GM21360 (cell line): ENCODE results near the gene TEPSIN.

Experiments
- ATAC-seq: cut with Tn5 transposase; IDR thresholded peaks from one replicate; pipeline ENCODE4 v1.9.1; 2021; ENCODE audit warnings: mild to moderate bottlenecking, moderate library complexity; ENCODE audit not compliant: unreplicated experiment

The TEPSIN gene

DNA sequence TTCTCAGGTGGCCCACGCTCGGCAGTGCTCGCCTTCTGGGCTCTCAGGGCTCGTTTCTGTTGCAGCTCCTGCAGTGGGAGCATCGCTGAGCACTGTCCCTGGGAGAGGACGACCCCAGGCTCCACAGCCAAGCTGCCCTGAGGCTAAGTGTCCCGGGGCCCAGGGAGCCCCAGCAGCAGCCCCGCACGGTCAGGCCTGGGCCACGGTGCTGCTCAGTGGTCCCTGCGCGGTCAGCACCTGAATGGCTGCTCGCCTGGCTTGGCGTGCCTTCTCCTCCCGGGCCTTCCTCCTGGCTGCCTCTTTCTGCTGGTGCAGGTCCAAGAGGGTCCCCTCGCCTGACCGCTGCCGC is 39.4 kb downstream of the TEPSIN start:
- ATAC-seq: no peak

DNA sequence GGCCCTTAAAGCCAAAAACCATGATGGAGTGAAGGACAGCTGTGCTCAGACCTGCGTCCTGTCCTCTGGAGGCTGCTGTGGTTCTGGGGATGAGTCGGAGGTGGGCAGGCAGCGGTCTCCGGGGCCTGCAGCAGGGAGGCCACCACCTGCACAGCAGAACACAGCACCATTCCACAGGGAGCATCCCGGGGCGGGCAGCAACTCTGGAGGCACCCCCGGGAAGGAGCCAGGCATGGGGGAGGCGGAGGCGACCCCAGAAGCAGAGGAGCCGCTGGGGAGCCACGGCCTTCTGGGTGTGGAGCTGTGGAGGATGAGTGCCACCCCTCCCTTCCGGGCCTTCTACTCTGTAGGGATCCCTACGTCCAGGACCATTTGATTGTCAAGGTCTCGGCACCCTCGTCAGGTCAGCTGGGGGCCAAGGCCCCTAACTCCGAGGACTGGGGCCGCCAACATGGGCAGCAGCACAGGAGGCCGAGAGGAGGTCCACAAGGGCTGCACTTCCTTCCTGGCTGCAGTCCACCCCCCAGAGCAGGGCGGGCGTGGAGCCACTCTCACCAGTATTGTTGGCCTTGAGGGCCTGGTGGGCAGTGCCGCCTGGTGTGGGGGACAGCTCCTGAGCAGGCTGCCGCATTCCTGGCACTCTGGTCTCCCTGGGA is 39.9 kb downstream of the TEPSIN start:
- ATAC-seq: no peak

DNA sequence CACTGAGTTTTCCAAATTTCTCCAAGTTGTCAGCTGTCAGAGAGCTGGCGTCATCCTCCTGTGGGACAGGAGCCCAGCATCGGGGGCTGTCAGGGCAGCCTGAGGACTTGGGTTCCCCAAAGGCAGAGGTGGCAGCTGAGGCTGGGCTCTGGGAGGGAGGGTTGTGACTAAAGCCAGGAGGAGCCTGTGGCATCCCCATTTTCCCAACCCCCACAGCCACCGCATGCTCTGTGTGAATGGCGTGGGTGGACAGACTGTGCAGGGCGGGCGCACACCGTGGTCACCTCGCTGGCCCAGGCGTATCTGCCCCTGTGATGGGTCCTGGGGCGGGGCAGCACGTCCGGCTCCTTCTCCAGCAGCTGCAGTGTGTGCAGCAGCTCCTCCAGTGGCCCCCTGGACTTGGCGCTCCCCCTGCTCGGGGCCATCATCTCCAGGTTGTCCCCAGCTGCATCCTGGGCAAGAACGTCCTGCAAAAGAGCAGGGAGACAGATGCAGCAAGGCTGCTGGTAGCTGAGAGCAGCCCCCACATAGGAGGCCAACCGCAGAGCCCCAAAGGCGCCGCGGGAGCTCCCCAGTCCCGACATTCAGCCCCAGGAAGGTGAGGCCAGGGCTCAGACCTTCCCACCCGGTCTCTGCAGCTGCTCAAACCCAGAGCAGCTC is 40.9 kb downstream of the TEPSIN start:
- no peak for ATAC-seq

DNA sequence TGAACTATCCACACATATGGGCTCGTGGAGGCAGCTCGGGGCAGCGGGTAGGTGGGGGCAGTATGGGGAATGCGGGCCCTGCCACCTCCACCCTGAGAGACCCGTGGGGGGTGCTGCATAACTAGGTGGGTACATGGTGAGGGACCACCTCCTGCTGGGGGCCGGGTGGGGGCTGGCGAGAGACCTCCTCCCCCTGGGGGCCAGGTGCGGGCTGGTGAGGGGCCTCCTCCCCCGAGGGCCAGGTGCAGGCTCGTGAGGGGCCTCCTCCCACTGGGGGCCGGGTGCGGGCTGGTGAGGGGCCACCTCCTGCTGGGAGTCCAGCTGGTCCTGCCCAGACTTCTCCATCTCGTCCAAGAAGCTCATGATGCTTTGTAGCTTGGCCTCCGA is 41.5 kb downstream of the TEPSIN start:
- no peak for ATAC-seq

DNA sequence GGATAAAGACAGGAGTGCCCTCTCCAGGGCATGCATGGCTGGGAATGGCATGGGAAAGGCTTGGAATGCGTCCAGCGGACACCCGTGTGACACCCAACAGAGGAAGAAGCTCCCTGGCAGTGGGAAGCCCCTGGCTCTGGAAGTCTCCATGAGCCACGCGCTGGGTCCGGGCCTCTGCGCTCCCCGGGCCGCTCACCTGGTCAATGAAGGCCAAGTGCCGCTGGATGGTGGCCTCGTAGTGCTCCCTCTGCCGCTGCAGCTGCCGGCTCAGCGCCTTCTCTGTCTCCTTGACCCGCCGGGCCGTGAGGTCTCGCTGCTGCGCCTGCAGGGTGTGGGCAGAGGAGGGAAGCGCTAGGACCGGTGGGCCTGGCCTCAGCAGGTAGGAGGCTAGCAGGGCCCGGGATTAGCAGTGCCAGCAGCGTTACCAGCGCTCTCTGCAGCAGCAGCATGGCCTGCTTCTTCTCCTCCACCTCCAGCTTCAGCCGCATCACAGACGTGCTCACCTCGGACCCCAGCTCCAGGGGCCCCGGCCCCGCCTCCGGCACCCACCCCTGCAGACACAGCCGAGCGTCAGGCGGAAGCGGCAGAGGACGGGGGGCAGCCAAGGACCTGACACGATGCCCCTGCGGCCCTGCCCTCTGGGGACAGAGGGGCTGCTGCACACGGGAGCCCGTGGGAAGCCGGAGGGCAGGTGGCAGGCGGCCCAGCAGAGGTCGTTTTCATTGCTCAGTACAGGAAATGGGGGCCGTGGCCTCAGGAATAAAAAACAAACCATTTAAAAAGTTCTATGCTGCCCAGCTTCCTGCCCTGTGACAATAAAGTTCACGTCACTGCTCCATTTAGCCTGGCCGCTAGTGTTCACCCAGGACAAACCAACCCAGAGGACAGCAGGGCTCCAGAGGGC is 42.1 kb downstream of the TEPSIN start:
- ATAC-seq: no peak

DNA sequence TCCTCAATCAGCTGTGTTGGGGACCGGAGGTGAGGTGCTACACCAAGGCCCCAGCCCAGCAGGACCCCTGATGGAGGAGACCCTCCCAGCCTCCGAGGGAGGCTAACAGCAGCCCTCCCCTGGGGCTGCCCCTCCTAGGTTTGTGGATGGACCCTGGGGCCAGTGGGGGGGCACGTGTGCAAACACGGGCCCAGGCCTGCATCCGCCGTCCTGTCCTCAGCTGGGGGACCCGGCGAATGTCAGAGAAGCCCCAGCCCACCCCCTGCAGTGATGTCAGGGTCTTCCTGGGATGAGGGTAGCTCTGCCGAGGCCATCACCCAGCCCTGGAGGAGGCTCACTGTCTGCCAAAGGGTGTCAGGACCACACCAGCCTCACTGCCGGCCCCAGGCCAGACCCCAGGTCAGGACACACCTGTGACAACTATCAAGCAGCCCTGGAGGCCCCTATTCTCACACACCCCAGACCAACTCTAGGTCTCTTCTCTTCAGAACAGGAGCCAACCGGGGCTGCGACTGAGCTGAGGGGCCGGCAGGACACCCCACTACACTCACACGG is 42.8 kb downstream of the TEPSIN start:
- no peak for ATAC-seq

DNA sequence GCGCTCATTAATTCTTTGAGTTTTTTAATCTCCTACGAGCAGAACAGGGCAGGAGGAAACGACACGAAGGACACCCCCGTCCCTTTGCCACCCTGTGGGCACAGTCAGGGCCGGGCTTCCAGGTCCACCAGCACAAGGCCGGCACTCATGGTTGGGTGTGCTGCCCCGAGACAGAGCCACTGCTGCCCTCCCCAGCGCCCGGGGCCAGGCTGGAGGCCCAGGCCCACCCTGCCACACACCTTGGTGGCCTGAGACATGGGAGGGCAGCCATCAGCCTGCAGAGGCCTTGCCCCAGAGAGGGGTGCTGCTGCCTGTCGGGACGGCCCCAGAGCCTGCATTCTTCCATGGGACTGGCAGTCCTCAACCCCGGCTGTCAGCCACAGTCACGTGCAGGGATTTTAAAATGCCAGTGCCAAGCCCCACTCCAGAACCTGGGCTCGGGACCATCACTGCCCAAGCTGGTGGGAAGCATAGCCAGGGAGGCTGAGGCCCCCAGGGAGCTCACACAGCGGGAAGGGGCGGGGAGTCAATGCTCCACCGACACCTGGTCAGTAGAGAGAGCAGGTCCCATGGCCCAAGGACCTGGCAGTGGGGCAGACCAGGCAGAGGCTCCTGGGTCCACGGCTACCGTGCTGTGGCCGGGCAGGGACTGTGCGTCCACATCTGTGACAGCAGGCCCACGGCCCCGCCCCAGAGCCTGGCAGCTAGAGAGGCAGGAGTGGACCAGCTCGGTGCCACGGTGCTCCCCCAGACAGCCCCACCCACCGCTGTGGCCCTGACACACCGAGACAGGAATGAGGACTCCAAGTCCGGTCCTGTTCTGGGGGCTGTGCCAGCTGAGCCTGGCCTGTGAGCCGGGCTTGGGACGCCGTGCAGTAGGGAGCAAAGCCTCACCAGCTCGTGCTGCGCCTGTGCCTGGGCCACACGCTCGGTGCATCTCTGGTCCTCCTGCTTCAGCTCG is 43.6 kb downstream of the TEPSIN start:
- ATAC-seq: no peak

DNA sequence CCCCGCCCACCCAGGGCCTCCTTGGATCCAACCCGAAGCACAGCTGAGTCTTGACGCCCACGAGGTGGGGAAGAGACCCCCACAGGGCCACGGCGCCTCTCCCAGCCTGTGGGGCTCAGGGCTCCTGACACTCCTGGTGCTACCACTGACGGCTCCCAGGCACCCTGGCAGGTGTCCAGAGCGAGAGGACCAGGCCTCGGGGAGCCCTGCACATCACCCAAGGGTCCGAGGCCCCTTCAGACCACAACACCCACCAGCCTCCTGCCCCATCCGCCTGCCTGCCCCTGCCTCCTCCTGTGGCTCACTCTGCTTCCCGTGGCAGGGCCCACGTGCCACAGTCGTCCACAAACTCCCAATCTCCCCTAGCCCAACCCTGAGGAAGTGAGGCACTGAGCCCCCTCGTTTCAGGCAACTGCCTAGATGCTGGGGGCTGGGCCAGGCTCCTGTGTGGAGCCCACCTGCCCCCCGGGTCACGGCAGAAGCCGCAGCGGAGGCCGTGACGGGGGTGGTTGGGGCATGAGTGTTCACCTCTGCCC is 44.6 kb downstream of the TEPSIN start:
- ATAC-seq: no peak

DNA sequence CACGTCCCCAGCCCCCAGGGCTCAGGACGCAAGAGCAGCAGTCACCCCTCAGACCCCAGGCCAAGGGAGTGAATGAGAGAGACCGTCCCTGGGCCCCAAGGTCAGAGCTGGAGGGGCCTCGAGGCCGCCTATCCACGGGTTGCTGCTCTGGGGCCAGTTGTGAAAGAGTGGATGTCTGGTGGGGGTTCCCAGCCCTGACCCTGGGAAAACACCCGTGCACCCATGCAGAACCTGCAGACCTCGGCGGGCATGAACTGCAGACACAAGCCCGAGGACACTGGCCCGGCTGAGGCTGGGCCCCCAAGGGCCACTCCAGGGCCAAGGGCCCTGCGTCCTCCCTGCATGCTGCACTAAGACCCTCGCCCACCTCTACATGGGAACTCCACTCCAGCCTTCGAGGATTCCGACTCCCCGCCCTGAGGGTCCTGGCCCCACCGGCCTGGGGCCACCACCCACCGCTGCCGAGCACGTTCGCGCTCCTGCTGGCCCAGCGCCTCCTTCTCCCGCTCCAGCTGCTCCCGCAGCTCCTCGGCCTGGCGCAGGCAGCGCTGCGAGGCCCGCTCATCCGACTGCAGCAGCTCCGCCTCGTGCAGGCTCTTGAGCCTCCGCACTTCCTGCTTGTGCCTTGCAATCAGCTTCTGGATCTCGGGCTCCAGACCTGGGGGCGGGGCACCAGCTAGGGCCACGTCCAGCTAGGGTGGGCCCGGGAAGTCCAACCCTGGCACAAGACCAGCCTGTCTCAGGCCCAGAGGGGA is 45.2 kb downstream of the TEPSIN start:
- no peak for ATAC-seq

DNA sequence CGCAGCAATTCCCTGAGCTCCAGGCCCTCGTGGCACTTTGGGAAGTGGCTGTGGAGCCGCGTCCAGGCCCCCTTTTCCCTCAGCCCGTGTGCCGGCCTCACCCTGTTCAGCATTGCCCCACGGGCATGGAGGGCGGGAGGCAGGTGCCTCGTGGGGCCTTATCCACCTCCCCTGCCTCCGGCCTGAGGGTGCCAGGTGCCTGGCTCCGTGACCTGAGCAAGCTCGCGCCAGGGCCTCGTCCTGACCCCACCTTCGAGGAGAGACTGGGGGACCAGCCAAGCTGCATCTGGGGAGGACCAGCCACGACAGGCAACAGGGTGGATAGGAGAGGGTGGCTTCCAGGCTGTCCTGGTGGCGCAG is 45.8 kb downstream of the TEPSIN start:
- no peak for ATAC-seq

DNA sequence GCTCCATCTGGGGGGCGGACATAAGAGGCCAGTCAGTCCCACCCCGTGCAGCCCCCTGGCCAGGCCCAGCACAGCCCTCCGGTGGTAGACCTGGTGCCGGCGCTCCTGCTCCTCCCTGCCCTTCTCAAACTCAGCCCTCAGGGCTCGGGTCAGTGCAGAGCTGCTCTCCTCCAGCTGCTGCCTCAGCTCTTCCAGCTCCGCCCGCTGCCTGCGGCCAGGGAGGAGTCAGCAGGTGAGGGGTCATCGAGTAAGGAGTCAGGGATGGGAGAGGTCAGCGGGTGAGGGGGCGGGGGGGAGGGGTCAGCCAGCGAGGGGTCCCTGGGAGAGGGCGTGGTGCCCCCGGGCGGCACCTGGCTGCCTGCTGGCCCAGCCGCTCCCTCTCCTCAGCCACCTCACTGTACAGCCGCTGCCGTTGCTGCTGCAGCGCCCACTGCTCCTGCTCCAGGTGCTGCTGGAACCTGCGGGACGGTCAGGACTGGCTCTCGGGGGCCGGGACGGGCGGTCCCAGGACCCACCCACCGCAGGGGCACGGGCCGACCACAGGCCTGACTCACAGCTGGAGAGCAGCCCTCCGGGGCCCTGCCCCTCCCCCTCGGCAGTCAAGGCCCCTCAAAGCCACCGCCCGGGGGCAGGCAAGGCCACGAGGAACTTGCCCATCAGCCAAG is 46.3 kb downstream of the TEPSIN start:
- no peak for ATAC-seq

DNA sequence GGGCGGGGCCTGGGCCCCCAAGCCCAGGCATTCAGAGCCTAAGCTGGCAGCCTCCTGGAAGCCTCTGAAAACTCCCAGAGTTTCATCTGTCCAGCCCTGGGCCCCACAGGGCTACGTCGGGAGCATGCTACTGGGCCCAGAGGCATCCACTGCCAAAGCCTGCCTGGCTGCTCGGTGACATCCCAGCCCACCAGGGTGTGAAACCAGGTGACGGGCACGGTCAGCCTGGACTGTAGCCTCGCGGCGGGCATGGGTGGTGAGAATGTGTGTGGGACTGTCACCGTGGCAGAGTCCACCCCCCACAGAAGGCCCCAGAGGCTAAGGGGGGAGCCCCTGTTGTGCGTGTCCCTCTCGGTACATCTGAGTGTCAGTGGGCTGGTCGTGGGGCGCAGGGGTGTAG is 47.2 kb downstream of the TEPSIN start:
- ATAC-seq: no peak

DNA sequence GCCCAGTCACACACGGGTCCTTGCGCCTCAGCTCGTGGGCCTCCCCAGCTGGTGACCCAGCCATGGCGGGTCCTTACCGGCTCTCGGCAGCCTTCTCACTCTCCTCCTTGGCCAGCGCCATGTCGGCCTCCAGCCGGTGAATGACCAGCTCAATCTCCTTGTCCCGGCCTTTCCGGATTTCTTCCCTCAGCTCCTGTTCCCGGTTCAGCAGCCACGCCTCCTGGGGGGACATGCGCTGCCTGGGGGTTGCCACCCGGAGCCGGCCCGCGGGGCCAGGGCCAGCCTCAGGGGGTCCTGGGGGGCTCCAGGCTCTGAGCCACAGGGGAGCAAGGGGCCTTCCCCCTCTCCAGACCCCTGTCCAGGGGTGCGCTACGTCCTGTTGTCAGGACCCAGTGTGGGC is 47.7 kb downstream of the TEPSIN start:
- ATAC-seq: no peak

DNA sequence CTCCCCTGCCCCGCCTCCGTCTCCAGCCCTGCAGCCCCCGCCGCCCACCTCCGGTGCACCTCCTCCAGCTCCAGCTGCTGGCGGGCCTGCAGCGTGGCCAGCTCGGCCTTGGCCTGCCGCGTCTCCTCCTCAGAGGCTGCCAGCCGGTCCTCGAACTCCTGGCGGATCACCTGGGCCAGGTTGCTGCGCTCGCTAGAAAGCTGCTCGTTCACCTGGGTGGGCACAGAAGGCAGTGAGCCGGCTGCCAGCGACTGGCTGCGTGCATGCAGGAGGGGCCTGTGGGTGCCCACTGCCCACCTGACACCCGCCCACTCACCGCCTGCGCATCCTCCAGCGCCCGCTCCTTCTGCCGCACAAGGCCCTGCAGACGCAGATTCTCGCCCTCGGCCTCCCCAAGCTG is 48.3 kb downstream of the TEPSIN start:
- no peak for ATAC-seq

DNA sequence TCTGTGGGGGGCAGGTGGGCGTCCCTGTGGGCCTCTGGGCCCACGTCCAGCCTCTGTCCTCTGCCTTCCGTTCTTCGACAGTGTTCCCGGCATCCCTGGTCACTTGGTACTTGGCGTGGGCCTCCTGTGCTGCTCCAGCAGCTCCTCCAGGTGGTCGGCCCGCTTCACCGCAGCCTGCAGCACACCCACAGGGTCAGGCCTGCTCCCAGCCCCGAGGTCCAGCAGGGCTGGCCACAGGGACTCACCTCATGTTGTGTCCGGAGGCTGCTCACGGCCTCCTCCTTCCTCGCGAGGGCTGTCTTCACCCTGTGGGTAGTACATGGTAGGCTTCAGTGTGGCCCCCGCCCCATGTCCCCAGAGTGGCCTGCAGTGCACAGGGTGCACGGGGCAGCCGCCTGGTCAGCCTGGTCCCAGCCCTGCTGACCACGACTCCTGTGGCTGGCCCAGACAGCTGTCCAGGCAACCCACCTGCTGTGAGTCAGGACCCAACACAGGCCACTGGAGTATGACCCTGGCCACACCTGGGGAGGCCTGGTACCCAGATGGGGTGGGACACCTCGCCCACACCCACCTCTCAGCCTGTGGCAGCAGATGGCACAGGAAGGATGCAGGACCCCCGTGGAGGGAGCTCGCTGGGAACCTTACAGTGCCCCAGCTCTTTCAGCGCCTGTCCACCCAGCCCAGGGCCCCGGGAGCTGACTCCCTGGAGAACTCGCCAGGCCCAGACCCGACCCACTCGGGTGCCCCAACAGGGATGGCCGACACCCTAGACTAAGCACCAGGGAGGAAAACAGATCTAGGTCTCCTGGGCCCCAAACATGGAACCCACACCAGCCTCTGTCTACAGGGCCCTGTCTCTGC is 49.0 kb downstream of the TEPSIN start:
- no peak for ATAC-seq

DNA sequence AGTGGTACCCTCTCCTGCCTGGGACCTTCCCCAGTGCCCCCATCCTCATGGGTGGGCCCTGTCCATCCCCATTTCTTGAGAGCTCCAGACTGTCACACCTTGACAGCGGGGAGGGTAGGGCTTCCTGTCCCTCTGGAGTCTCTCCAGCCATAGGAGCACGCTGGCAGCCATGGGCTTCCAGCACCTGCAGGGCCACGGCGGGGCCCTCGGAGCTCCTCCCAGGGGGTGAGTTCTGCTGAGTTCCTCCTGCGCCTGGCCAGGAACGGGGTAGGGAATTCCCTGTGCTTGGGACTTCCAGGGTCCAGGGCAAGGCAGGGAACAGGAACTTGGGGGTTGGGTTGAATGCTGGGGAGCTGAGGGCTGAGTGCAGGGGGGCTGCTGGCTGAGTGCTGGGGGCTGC is 49.8 kb downstream of the TEPSIN start:
- no peak for ATAC-seq

DNA sequence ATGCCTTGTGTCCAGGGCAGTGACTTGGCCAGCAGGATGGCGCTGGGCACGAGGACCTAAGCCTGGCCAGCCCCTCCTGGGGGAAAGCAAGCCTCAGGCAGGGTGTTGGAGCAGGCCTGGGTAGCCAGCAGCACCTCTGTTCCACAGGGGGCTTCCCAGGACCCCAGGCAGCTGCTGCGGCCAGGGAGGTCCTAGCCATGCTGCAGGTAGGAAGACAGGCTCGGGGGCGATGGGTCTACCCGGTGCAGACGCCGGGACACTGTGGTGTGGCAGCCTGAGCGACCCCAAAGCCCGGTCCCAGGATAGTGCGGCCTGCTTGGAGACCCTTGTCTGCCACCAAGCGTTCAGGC is 50.4 kb downstream of the TEPSIN start:
- ATAC-seq: no peak
